Measurements from ENCODE around the gene GRIK4. TPM values are rescaled to one million over a fixed set of nuclear protein-coding genes. Genes with fewer than 3 reads are reported as not detected.

Gene GRIK4
- total and polyA plus RNA-seq, 8 donors, result 0.02 TPM; not detected in 7

DNA sequence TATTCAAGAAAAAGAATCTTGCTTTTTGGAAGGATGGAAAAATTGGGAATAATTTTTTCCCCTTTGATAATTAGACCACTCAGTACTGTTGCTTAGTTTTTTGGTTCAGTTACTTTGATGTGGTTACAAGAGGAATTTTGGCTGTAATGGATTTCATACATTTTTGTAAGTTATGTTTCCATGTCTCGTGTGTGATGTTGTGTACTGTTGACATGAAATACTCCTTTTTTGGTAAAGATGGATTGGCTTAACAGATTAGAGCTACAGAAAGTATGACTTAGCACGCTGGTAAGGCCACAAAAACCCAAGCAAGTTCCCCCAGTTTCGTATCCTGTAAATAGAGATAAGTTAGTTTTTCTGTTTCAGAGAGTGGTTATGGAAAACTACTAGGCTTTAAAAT lies 524.2 kb downstream of the GRIK4 start:
- Histone ChIP-seq H3K27ac (no peak overlapping the region), H3K27me3 (no peaks in the 10 kb centered on the region), H3K9me3 (no peaks in the 10 kb centered on the region), H3K4me3 (no peak overlapping the region), H3K36me3 (no peaks in the 10 kb centered on the region), H3K4me1 (no peaks in the 10 kb centered on the region)
- intact Hi-C loops (cut with DNase I), result no loop called here
- ATAC-seq, result no peak
- WGBS, 2 donors, result 82 to 92% methylated on average over 3 of the region's 3 CpGs
- TF ChIP-seq, protein P1, sequence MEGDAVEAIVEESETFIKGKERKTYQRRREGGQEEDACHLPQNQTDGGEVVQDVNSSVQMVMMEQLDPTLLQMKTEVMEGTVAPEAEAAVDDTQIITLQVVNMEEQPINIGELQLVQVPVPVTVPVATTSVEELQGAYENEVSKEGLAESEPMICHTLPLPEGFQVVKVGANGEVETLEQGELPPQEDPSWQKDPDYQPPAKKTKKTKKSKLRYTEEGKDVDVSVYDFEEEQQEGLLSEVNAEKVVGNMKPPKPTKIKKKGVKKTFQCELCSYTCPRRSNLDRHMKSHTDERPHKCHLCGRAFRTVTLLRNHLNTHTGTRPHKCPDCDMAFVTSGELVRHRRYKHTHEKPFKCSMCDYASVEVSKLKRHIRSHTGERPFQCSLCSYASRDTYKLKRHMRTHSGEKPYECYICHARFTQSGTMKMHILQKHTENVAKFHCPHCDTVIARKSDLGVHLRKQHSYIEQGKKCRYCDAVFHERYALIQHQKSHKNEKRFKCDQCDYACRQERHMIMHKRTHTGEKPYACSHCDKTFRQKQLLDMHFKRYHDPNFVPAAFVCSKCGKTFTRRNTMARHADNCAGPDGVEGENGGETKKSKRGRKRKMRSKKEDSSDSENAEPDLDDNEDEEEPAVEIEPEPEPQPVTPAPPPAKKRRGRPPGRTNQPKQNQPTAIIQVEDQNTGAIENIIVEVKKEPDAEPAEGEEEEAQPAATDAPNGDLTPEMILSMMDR (IDR thresholded peaks at IDR 0.05), result no peak
- FAIRE-seq, result no peak
- DNase-seq, result no peak

DNA sequence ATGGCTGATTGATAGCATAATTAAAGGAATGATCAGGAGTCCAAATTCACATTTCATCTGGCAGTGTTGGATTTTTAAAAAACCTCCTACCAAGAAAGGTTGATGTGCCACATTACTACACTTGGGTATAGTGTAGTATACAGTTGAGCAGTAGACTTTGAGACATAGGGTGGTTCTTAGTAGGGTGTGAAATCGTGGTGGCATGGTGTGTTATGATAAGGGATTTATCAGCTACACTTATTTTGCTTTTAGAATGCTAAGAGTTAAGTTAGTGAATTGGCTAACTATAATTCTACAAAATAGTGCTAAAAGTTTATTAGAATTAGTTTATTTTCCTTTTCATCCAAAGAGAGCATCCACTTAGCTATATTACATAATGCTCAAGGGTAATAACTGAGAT lies 525.5 kb downstream of the GRIK4 start:
- TF ChIP-seq, protein P1 (IDR thresholded peaks at IDR 0.05), result no peak
- 39 to 43% methylated on average over 1 of the region's 1 CpG for WGBS, 2 donors
- no peak for ATAC-seq
- no peak for FAIRE-seq
- Histone ChIP-seq H3K36me3 (no peaks in the 10 kb centered on the region), H3K27me3 (no peaks in the 10 kb centered on the region), H3K27ac (no peak overlapping the region), H3K4me1 (no peaks in the 10 kb centered on the region), H3K9me3 (no peaks in the 10 kb centered on the region), H3K4me3 (no peak overlapping the region)
- no peak for DNase-seq
- intact Hi-C loops (cut with DNase I), result no loop called here

Other genes starting within 250 kb of the GRIK4 start
- 1 to 10 TPM; 1.7 to 5.7 (median 2.6) TPM for gene TLCD5, start 186.4 kb upstream of the GRIK4 start, total RNA-seq
- gene TLCD5, start 186.4 kb upstream of the GRIK4 start, polyA plus RNA-seq, result 1 to 10 TPM; 1.5 to 3.4 TPM
- 10 to 100 TPM; 36.7 to 74.7 (median 41.7) TPM for gene ARHGEF12, start 175.3 kb upstream of the GRIK4 start, total RNA-seq
- 10 to 100 TPM; 13.8 to 18.6 TPM for gene ARHGEF12, start 175.3 kb upstream of the GRIK4 start, polyA plus RNA-seq

All from pancreas (tissue), 10 donors.